ENCODE measurements around the gene EPC2.

The EPC2 gene

DNA sequence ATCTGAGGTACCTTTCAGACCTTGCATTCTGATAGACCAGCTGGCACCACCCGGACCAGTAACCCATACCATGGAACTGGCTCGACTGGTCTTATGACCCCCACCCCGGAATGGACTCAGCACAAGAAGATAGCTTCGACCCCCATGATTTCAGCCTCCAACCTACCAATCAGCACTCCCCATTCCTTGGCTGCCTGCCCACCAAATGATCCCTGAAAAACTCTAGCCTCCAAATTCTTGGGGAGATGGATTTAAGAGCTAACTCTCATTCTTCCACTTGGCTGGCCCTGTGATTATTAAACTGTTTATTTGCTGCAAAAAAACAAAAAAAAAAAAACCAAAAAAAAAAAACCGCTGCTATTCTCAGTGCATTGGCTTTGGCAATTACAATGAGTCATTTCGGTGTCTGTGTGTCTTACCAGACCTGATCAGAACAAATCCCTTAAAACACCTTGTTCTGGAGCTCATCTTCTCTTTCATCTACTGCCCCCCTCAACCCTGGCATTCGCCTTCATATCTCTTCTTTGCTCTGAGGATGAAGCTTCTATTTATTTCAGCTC, 170.4 kb downstream of the EPC2 start:
- no peak for DNase-seq

GRCh38 chr2:148816176-148816575, 171.6 kb downstream of the EPC2 start:
- no peak for DNase-seq

DNA sequence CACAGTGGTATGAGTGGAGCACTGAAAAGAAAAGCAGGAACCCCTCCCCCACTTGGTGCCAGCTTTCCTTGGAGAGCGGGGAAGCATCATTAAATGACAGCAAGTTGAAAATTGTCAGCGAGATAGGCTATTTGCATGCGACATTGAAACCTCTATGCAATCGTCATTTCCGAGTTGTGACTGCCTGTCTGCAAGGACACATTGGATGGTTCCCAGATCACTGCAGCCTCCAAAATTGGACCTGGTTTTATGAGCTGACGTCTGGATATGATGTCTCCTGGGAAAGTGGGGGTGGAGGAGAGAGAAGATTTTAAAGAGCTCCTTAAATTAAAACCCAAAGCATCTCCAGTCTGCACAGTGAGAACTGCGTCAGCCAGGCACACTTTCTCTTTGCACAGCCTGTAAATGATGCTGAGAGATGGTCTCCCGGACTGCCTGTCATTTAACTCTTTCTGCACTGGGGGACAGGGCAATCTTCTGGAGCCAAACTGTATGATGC, 172.7 kb downstream of the EPC2 start:
- peak; percentile 10 for DNase-seq

- no peak for DNase-seq
Observed at GRCh38 chr2:148819019-148819585, 174.6 kb downstream of the EPC2 start.

DNA sequence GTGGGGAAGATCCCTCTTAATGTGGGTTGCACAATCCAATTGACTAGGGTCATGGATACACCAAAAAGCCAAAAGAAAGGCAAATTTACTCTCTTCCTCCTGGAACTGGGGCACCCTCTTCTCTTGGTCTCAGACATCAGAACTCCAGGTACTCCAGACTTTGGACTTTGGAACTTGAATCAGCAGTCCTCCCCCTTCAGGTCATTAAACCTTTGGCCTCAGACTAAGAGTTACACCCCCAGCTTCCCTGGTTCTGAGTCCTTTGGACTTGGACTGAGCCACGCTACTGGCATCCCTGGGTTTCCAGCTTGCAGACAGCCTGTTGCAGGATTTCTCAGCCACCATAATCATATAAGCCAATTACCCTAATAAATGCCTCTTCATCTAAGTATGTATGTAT, 179.6 kb downstream of the EPC2 start:
- no peak for DNase-seq

DNA sequence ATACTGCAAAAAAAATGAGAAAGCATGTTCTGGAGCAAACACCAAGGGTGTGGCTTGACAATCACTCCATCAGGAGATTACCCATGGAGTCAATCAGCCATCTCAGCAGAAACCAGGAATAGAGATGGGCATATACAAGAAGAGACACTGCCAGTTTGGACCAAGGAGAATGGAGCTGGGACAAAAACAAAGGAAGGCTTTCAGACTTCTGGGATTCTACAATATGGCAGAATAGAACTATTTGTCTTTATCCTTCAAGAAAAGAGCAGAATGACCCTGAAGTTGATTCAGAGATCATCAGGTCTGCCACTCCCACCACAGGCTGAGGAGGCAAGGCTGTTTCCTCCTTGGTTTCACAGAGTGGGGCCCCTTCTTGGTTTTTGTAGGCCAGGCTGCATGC, 182.2 kb downstream of the EPC2 start:
- DNase-seq, result no peak

DNA sequence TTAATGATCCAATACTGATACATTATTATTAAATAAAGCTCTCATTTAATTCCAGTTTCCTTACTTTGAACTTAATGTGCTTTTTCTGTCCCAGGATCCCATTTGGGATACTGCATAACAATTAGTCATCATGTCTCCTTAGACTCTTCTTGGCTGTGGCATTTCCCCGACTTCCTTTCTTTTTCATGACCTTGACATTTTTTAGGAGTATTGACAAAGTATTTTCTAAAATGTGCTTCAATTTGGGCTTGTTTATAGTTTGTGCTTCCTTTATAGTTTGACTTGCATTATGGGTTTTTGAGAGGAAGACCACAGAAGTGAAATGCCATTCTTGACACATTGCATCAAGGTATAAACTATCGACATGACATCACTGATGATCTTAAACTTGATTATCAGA, 184.4 kb downstream of the EPC2 start:
- DNase-seq, result no peak

GRCh38 chr2:148829618-148830017, 185.1 kb downstream of the EPC2 start:
- DNase-seq, result no peak

DNA sequence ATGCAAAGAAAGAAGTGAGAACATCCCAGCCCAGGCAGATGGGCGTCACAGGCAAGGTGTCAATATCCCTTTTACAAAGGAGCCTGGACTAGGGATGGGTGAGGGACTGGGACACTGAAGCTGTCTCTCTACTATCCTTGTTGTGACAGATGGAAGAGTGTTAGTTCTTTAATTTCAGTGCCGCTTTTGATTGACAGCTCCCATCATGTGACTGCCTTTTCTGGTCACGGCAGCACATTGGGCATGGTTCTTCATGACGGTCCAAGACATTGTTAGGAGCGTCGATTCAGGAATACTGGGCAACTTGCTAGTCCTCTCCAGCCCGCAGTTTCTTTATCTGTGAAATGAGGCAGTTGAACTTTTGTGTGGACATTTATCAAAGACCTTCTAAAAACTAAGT, 188.1 kb downstream of the EPC2 start:
- no peak for DNase-seq
